HepG2 (cell line): ENCODE measurements around the gene PKLR. TPM values are rescaled to one million over a fixed set of nuclear protein-coding genes. Genes with fewer than 3 reads are reported as not detected.

Experiments used
- ATAC-seq: fragments of 200-7000 bp; cut with Tn5 transposase; 3 replicates; pipeline ENCODE4 v1.9.1; 2020; ENCODE audit warnings: mild to moderate bottlenecking, moderate library complexity
- BruUV-seq: library from RNA; stranded (reverse); fragments of 400-500 nt; replicated peaks from 2 replicates; lab custom pipeline; 2021; lab: Mats Ljungman, UMichigan
- CTCF ChIA-PET: fragments of 300-600 bp; formaldehyde crosslinking; extraction: SDS; loops from one replicate; lab custom pipeline; 2021; ENCODE audit warnings: low total read pairs, inconsistent platforms, low intra/inter-chr PET ratio; lab: Yijun Ruan, JAX
- POLR2A ChIA-PET: fragments of 350-600 bp; sonication (Branson Sonifier 250); formaldehyde crosslinking; loops from one replicate; lab custom pipeline; 2020; ENCODE audit warnings: antibody characterized with exemption, inconsistent platforms; lab: Yijun Ruan, JAX
- DNase-seq: peaks from one replicate; pipeline ENCODE4 v3.0.0-alpha.2; 2015; ENCODE audit warnings: low spot score
- FAIRE-seq: peaks from 3 replicates; lab custom pipeline; 2011; peaks lifted over from hg19 to GRCh38; lab: Jason Lieb, UNC
- H2AFZ ChIP-seq: one replicate; pipeline ENCODE4 v1.6.1; 2011; ENCODE audit warnings: low read length, inconsistent platforms
- H3K27ac ChIP-seq: fragments of 300-600 bp; 3 replicates; pipeline ENCODE4 v1.8.0; 2011; ENCODE audit warnings: mixed run types, mild to moderate bottlenecking, mixed read lengths, low read length, inconsistent platforms; ENCODE audit not compliant: insufficient read depth; ENCODE audit errors: extremely low read length
- H3K27me3 ChIP-seq, 2 experiments: fragments of 200-600 bp in 1 of 2; 2 replicates in 1 of 2; 3 replicates in 1 of 2; pipeline versions ENCODE4 v1.6.0 to v1.8.0; 2011; ENCODE audit warnings: low read length in 2 of 2, mild to moderate bottlenecking in 2 of 2, moderate library complexity in 2 of 2, inconsistent platforms in 1 of 2; ENCODE audit not compliant: insufficient read depth in 2 of 2, control insufficient read depth in 1 of 2
- H3K36me3 ChIP-seq, 2 experiments: fragments of 200-600 bp in 1 of 2; replicated peaks in 1 of 2; 2 replicates in 1 of 2; 3 replicates in 1 of 2; pipeline versions ENCODE4 v1.5.1 to v1.8.0; 2011; ENCODE audit warnings: low read length in 2 of 2, inconsistent platforms in 1 of 2; ENCODE audit not compliant: insufficient read depth in 2 of 2, control insufficient read depth in 1 of 2
- H3K4me1 ChIP-seq: 2 replicates; pipeline ENCODE4 v1.5.1; 2012; ENCODE audit warnings: low read length, inconsistent platforms; ENCODE audit not compliant: insufficient read depth
- H3K4me2 ChIP-seq: 2 replicates; pipeline ENCODE4 v1.6.0; 2011; ENCODE audit warnings: low read depth, low read length, inconsistent platforms
- H3K4me3 ChIP-seq, 3 experiments: fragments of 200-600 bp in 1 of 3; sonication (generic), shearing (Covaris generic) in 1 of 3; replicated peaks in 1 of 3; 2 replicates each; pipeline ENCODE4 v1.5.1; 2011 to 2016; ENCODE audit warnings: low read length in 3 of 3, inconsistent platforms in 2 of 3, low read depth in 2 of 3, mild to moderate bottlenecking in 2 of 3, control low read depth in 1 of 3, mixed read lengths in 1 of 3; ENCODE audit not compliant: insufficient read depth in 1 of 3
- H3K79me2 ChIP-seq: one replicate; pipeline ENCODE4 v1.6.1; 2011; ENCODE audit warnings: low read length, inconsistent platforms; ENCODE audit not compliant: insufficient read depth
- H3K9ac ChIP-seq: 2 replicates; pipeline ENCODE4 v1.6.0; 2011; ENCODE audit warnings: mild to moderate bottlenecking, low read depth, low read length, inconsistent platforms; ENCODE audit not compliant: insufficient read depth
- H3K9me3 ChIP-seq: 2 replicates; pipeline ENCODE4 v1.5.1; 2012; ENCODE audit warnings: mild to moderate bottlenecking, low read length
- H4K20me1 ChIP-seq: 2 replicates; pipeline ENCODE4 v1.6.0; 2011; ENCODE audit warnings: inconsistent platforms, mild to moderate bottlenecking, low read length, moderate library complexity; ENCODE audit not compliant: insufficient read depth
- AKAP8 ChIP-seq: sonication (generic); formaldehyde crosslinking; IDR thresholded peaks from 2 replicates; pipeline ENCODE4 v1.5.1; 2020; ENCODE audit warnings: mild to moderate bottlenecking, missing genetic modification reagents
- EP300 ChIP-seq, 3 experiments: sonication (generic) in 1 of 3; formaldehyde crosslinking in 1 of 3; IDR thresholded peaks; 2 replicates each; pipeline versions ENCODE4 v1.5.1 to v1.6.1; 2011 to 2020; ENCODE audit warnings: low read depth in 2 of 3, low read length in 2 of 3, borderline replicate concordance in 1 of 3, improper control_type of control experiment in 1 of 3, mild to moderate bottlenecking in 1 of 3, missing genetic modification reagents in 1 of 3, moderate library complexity in 1 of 3
- JDP2 ChIP-seq: sonication (generic); formaldehyde crosslinking; IDR thresholded peaks from 2 replicates; pipeline ENCODE4 v1.8.1; 2022; ENCODE audit warnings: missing genetic modification reagents, borderline replicate concordance
- KDM1A ChIP-seq: IDR thresholded peaks from 2 replicates; pipeline ENCODE4 v1.6.1; 2016; ENCODE audit warnings: missing compliant biosample characterization
- MAFF ChIP-seq: IDR thresholded peaks from 2 replicates; pipeline ENCODE4 v1.6.1; 2011; ENCODE audit warnings: low read depth, low read length, improper control_type of control experiment
- MZF1 ChIP-seq: sonication (generic); formaldehyde crosslinking; IDR thresholded peaks from 2 replicates; pipeline ENCODE4 v1.8.1; 2023; ENCODE audit warnings: mild to moderate bottlenecking, missing genetic modification reagents, borderline replicate concordance
- NR3C1 ChIP-seq: sonication (generic); formaldehyde crosslinking; IDR thresholded peaks from 2 replicates; pipeline ENCODE4 v1.4.0; 2020; ENCODE audit warnings: missing genetic modification reagents
- PLRG1 ChIP-seq: fragments of 450-650 bp; conservative IDR thresholded peaks from 2 replicates; pipeline ENCODE4 v1.6.1; 2016
- PRDM10 ChIP-seq: sonication (generic); formaldehyde crosslinking; IDR thresholded peaks from 2 replicates; pipeline ENCODE4 v1.4.0; 2020; ENCODE audit warnings: low read depth, missing genetic modification reagents
- RAD51 ChIP-seq: fragments of 450-650 bp; IDR thresholded peaks from 2 replicates; pipeline ENCODE4 v1.6.1; 2016; ENCODE audit warnings: borderline replicate concordance
- WIZ ChIP-seq: sonication (generic); formaldehyde crosslinking; IDR thresholded peaks from 2 replicates; pipeline ENCODE4 v1.5.1; 2020; ENCODE audit warnings: mild to moderate bottlenecking, missing genetic modification reagents
- ZBTB46 ChIP-seq: sonication (generic); formaldehyde crosslinking; IDR thresholded peaks from 2 replicates; pipeline ENCODE4 v1.4.0; 2020; ENCODE audit warnings: mild to moderate bottlenecking, missing genetic modification reagents, borderline replicate concordance
- ZMAT3 ChIP-seq: sonication (generic); formaldehyde crosslinking; conservative IDR thresholded peaks from 2 replicates; pipeline ENCODE4 v1.7.0; 2021; ENCODE audit warnings: missing genetic modification reagents
- ZNF101 ChIP-seq: sonication (generic); formaldehyde crosslinking; IDR thresholded peaks from 2 replicates; pipeline ENCODE4 v1.4.0; 2020; ENCODE audit warnings: mild to moderate bottlenecking, low read depth, missing genetic modification reagents, borderline replicate concordance
- ZNF501 ChIP-seq: sonication (generic); formaldehyde crosslinking; IDR thresholded peaks from 2 replicates; pipeline ENCODE4 v1.5.1; 2020; ENCODE audit warnings: mild to moderate bottlenecking, moderate library complexity, missing genetic modification reagents
- WGBS: methylation state at CpG from one replicate; pipeline ENCODE4 v1.1.6; 2017; ENCODE audit warnings: low lambda C conversion rate; 5-methylcytosine and 5-hydroxymethylcytosine counted together
- in situ Hi-C: cut with HindIII; loops from 2 replicates; pipeline ENCODE4 v1.10.0; 2017; ENCODE audit warnings: low pct_unique_long_range_greater_than_20kb; ENCODE audit not compliant: extremely low pct_ligation_motif_present
- intact Hi-C: fragments of 100-400 bp; cut with micrococcal nuclease; formaldehyde crosslinking; loops from one replicate; pipeline ENCODE4 v1.10.0; 2022; ENCODE audit not compliant: unreplicated experiment
- polyA plus RNA-seq, 8 experiments: library from polyadenylated mRNA; depleted of rRNA in 3 of 8; stranded (reverse) in 7 of 8; unstranded in 1 of 8; fragments of >200 nt; fragmentation: Illumina TruSeq in 4 of 8; extraction: Trizol in 4 of 8; gene quantifications; 2 replicates each; pipeline versions ENCODE4 v1.2.1 to v1.2.3, GENCODE V29; 2011 to 2016; ENCODE audit warnings: low read depth in 4 of 8, missing spikeins in 1 of 8, mixed read lengths in 1 of 8; ENCODE audit not compliant: insufficient read depth in 1 of 8
- total RNA-seq, 5 experiments: library from RNA; depleted of rRNA; stranded (reverse); fragments of >200 nt; fragmentation: Illumina TruSeq; extraction: Trizol; gene quantifications; 2 replicates each; pipeline ENCODE4 v1.2.3, GENCODE V29; 2016; ENCODE audit warnings: low read depth in 1 of 5
- TF ChIP-seq, protein P1 (sequence below): sonication (generic); formaldehyde crosslinking; conservative IDR thresholded peaks from 2 replicates; pipeline ENCODE4 v1.8.1; 2023; ENCODE audit warnings: missing genetic modification reagents
- TF ChIP-seq, protein P2 (sequence below): sonication (generic); formaldehyde crosslinking; IDR thresholded peaks from 2 replicates; pipeline ENCODE4 v1.9.0; 2021; ENCODE audit warnings: missing genetic modification reagents, mild to moderate bottlenecking, borderline replicate concordance

PKLR gene
- total and polyA plus RNA-seq, 2 of the 13 experiments (the other 11 are each of a cell fraction or from before 2014, with no cell fraction given): 10.3 to 29.3 TPM

DNA sequence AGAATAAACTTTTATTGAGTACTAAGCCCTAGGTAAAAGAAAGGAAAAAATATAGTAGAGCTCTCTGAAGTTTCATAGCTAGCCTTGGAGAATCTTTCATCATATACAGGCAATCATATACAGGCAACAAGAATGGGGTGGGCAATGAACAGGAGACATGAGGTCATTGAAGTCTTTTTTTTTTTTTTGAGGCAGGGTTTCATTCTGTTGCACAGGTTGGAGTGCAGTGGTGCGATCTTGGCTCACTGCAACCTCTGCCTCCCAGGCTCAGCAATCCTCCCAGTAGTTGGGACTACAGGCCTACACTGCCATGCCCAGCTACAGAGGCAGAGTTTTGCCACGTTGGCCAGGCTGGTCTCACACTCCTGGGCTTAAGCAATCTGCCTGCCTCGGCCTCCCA, 41.6 kb upstream of the PKLR start:
- Histone ChIP-seq H3K27ac (no peak overlapping the region), H3K9me3 (no peaks in the 10 kb centered on the region), H3K4me2 (no peak overlapping the region), H3K36me3 (peaks cover 30 to 71% of the 10 kb centered on the region in 2 experiments), H3K4me3 (no peak overlapping the region), H3K79me2 (no peaks in the 10 kb centered on the region), H3K27me3 (no peaks in the 10 kb centered on the region), H4K20me1 (no peaks in the 10 kb centered on the region), H3K9ac (no peak overlapping the region), H2AFZ (no peak overlapping the region), H3K4me1 (peaks cover 6% of the 10 kb centered on the region; the same call in 1 of the 2 replicates)
- ATAC-seq (no peak), DNase-seq (no peak), FAIRE-seq (no peak)
- POLR2A ChIA-PET: interaction anchor here (1.5 kb wide), 1 partner anchor 19 kb away, joined by 3 read pairs; no protein-coding TSS in a partner anchor
- BruUV-seq: no TSS peak
- in situ Hi-C loops (no loop called here), intact Hi-C loops (no loop called here)
- WGBS: 82% methylated on average over 3 of the region's 3 CpGs
- CTCF ChIA-PET: no interaction called here
- no peak for TF ChIP-seq ZNF101 (CRISPR knock-in tag)
- TF ChIP-seq KDM1A: no peak
- TF ChIP-seq RAD51: no peak
- TF ChIP-seq, protein P1, sequence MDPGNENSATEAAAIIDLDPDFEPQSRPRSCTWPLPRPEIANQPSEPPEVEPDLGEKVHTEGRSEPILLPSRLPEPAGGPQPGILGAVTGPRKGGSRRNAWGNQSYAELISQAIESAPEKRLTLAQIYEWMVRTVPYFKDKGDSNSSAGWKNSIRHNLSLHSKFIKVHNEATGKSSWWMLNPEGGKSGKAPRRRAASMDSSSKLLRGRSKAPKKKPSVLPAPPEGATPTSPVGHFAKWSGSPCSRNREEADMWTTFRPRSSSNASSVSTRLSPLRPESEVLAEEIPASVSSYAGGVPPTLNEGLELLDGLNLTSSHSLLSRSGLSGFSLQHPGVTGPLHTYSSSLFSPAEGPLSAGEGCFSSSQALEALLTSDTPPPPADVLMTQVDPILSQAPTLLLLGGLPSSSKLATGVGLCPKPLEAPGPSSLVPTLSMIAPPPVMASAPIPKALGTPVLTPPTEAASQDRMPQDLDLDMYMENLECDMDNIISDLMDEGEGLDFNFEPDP (CRISPR knock-in tag): no peak
- TF ChIP-seq JDP2 (CRISPR knock-in tag): no peak
- TF ChIP-seq, protein P2, sequence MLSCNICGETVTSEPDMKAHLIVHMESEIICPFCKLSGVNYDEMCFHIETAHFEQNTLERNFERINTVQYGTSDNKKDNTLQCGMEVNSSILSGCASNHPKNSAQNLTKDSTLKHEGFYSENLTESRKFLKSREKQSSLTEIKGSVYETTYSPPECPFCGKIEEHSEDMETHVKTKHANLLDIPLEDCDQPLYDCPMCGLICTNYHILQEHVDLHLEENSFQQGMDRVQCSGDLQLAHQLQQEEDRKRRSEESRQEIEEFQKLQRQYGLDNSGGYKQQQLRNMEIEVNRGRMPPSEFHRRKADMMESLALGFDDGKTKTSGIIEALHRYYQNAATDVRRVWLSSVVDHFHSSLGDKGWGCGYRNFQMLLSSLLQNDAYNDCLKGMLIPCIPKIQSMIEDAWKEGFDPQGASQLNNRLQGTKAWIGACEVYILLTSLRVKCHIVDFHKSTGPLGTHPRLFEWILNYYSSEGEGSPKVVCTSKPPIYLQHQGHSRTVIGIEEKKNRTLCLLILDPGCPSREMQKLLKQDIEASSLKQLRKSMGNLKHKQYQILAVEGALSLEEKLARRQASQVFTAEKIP (CRISPR knock-in tag): no peak
- TF ChIP-seq ZNF501 (CRISPR knock-in tag): no peak
- no peak for TF ChIP-seq PRDM10 (CRISPR knock-in tag)
- TF ChIP-seq NR3C1: no peak
- no peak for TF ChIP-seq PLRG1
- TF ChIP-seq WIZ (CRISPR knock-in tag): no peak
- no peak for TF ChIP-seq MAFF
- TF ChIP-seq MZF1 (CRISPR knock-in tag): no peak
- TF ChIP-seq ZBTB46 (CRISPR knock-in tag): no peak
- TF ChIP-seq AKAP8 (CRISPR knock-in tag): no peak
- TF ChIP-seq ZMAT3 (CRISPR knock-in tag): no peak
- TF ChIP-seq EP300 (IDR thresholded peaks at IDR 0.05; ENCODE audit: low read depth in 2 of 2, low read length in 2 of 2): no peak
- TF ChIP-seq EP300 (CRISPR knock-in tag; IDR thresholded peaks at IDR 0.05; ENCODE audit: borderline replicate concordance): no peak
